GM12864 (cell line): ENCODE results near the gene RHBDD2.
"Not testable (repeated sequence)": the region's sequence is repeated elsewhere in the genome, so short reads cannot be mapped to it uniquely, and the experiment has no call there.

ENCODE experiments used
- DNase-seq: peaks from one replicate; pipeline ENCODE4 v3.0.0-alpha.2; 2011; ENCODE audit warnings: low read depth
- H3K4me3 ChIP-seq: 2 replicates; pipeline ENCODE4 v1.5.1; 2011; ENCODE audit warnings: mild to moderate bottlenecking, low read depth, low read length, control low read depth
- CTCF ChIP-seq: IDR thresholded peaks from 2 replicates; pipeline ENCODE4 v1.5.1; 2011; ENCODE audit warnings: low read depth, mild to moderate bottlenecking, moderate library complexity, low read length, control low read depth, inconsistent platforms; ENCODE audit errors: missing control alignments

The RHBDD2 gene

GRCh38 chr7:75885036-75885435 lies 6.2 kb downstream of the RHBDD2 start:
- no peak overlapping the region for H3K4me3 ChIP-seq

DNA sequence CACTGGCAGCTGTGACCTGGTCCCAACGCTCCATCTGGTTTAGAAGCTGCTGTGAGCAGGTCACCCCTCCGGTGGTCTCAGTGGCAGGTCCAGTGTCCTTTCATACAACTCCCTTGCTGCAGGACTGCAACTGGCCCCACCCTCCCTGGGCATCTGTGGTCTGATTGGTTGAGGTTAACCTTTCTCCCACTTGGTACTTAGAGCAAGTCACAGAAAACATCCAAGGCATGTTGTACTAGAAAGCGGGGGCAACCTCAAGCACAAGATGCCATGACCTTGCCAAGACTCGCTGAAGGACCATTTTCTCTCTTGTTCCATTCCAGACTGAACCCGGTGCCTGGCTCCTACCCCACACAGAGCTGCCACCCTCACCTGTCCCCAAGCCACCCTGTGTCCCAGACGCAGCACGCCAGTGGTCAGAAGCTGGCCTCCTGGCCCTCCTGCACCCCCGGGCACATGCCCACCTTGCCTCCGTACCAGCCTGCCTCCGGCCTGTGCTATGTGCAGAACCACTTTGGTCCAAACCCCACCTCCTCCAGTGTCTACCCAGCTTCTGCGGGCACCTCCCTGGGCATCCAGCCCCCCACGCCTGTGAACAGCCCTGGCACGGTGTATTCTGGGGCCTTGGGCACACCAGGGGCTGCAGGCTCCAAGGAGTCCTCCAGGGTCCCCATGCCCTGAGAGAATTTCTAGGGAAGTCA lies 9.0 kb downstream of the RHBDD2 start:
- H3K4me3 ChIP-seq = no peak overlapping the region
- DNase-seq = no peak
- TF ChIP-seq CTCF = no peak

More at GRCh38 chr7:75885036-75885435, 6.2 kb downstream of the RHBDD2 start:
- no peak for DNase-seq
- TF ChIP-seq CTCF = no peak

DNA sequence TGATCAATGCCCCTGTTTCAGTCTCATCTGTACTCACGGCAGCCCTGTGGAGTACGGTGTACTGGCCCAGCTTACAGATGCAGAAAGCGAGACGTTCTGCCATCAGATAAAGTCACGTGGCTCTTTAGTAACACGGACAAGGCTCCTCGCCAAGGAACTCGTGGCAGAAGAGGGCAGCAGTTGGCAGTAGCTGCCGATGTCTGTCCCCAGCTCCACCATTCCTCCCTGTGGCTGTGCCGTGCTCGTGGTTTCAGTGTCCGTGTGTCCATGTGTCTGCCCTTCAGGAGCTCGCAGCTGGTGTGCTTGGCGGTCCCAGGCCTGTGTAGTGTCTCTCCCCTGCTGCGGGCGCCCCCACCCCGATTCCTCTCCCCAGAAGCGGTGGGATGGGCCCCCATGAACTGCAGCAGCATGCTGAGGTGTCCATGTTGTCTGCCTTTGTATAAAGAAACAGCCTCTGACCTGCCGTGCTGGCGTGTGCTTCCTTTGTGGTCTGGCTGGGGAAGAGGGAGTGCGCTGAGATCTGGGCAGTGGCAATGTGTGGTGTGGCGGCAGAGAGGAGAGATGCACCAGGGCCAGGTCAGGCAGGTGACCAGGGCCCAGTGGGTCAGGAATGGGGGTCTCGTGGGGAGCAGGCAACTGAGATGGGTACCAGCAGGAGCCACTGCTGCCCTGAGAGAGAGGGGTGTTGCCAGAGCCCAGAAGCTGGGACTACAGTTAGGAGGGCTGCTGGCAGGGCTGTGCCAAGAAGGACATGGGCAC lies 9.8 kb downstream of the RHBDD2 start:
- DNase-seq = no peak
- H3K4me3 ChIP-seq = no peak overlapping the region
- TF ChIP-seq CTCF = no peak

DNA sequence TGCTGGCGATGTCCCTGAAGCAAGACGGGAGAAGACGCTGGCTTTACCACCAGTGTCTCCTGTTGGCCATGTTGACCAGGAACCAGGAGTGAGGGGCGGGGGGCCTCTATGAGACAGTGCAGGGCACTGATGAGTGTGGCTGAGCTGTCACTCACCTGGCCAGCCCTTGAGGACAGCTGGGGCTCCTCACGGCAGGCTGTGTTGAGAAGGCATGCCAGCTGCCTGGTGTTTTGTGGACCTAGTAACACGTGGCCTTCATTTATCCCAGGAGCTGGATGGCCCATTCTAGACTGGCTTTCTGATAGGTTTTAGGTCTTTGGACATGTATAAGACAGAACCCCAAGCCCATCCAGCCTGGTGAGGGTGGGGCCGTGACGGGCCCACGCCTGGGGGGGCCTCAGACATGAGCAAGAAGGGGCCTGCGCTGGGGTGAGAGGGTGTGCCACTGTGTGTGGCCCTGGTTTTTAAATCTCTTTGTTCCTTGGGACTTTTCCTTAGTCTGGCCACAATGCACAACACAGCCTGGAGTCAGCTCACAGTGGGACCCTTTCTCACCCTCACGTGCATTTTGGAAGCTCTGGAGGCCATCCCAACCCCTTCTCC lies 10.5 kb downstream of the RHBDD2 start:
- no peak overlapping the region for H3K4me3 ChIP-seq
- DNase-seq = no peak
- TF ChIP-seq CTCF = no peak

DNA sequence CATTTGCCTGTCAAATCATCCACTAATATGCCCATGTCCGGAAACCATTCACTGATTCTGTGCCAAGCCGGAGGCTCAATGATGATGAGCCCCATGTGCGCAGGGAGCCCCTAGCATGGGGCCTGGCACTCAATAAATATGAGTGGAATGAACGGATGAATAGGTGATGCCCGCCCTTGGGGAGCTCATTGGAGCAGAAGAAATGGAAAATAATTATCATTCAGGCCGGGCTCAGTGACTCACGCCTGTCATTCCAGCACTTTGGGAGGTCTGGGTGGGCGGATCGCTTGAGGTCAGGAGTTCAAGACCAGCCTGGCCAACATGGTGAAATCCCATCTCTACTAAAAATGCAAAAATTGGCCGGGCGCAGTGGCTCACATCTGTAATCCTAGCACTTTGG lies 11.0 kb downstream of the RHBDD2 start:
- no peak for DNase-seq
- H3K4me3 ChIP-seq = no peak overlapping the region
- TF ChIP-seq CTCF = no peak

- not testable (repeated sequence) for DNase-seq
Observed at GRCh38 chr7:75891237-75891636, 12.4 kb downstream of the RHBDD2 start.

GRCh38 chr7:75891815-75892411 lies 13.1 kb downstream of the RHBDD2 start:
- no peak for TF ChIP-seq CTCF
- DNase-seq = no peak
- H3K4me3 ChIP-seq = no peak overlapping the region

More at GRCh38 chr7:75891237-75891636, 12.4 kb downstream of the RHBDD2 start:
- not testable (repeated sequence) for H3K4me3 ChIP-seq
